ENCODE results near the gene HMCN2. TPM values are rescaled to one million over a fixed set of nuclear protein-coding genes. Genes with fewer than 3 reads are reported as not detected.
A peak's percentile ranks its signal among the peaks of the same experiment; 100 is the strongest.

Gene HMCN2
- total RNA-seq, 1 donor from 2014 or later, result 0.06 TPM

DNA sequence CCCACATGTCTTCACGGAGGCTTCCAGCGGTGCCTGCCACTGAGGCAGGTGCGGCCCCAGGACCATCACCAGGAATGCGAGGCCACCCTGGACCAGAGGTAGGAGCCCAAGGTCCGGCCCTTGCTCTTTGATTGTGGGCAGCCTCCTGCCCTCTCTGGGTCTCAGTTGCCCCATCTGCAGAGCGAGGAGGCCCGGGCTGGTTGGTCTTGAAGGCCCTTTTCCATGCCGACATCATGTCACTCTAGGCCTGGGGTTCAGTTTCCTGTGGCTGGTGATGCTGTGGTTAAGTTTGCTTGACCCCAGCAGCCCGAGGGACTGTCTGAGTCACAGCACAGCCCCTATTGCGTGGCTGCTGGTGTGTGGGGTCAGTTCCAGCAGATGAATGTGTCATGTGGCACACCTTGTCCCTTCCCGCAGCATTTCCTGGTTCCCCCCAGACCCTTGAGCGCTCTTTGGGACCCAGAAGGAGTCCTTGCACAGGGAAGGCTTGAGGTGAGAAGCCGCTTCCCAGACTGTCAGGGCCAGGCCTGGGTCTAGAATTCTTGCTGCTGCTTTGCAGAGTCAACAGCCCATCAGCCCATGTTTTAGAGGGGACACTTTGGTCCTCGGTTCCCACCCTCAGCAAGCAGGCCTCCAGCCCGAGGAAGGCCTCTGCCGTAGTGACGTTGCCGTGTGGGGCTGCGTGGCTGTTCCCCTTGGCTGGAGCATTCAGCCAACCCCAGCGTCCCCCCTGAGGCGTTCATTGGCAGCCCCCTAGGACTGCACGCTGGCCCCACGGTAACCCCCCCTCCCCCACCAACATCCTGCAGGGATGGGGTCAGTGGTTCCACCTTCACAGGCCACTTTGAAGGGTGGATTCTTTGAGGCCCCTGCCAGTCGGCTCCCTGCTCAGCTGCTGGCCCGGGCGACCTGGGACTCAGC, 31.0 kb upstream of the HMCN2 start:
- TF ChIP-seq, protein P1, sequence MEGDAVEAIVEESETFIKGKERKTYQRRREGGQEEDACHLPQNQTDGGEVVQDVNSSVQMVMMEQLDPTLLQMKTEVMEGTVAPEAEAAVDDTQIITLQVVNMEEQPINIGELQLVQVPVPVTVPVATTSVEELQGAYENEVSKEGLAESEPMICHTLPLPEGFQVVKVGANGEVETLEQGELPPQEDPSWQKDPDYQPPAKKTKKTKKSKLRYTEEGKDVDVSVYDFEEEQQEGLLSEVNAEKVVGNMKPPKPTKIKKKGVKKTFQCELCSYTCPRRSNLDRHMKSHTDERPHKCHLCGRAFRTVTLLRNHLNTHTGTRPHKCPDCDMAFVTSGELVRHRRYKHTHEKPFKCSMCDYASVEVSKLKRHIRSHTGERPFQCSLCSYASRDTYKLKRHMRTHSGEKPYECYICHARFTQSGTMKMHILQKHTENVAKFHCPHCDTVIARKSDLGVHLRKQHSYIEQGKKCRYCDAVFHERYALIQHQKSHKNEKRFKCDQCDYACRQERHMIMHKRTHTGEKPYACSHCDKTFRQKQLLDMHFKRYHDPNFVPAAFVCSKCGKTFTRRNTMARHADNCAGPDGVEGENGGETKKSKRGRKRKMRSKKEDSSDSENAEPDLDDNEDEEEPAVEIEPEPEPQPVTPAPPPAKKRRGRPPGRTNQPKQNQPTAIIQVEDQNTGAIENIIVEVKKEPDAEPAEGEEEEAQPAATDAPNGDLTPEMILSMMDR (conservative IDR thresholded peaks at IDR 0.05; ENCODE audit: low read depth, low read length), result no peak
- no peak for DNase-seq (ENCODE audit: low read depth)
- no peak overlapping the region for H3K4me3 ChIP-seq (ENCODE audit: low read depth, low read length)

- TF ChIP-seq, protein P1 (conservative IDR thresholded peaks at IDR 0.05; ENCODE audit: low read depth, low read length), result peak; percentile 96
Measured at GRCh38 chr9:130235558-130236435, 29.8 kb upstream of the HMCN2 start.

DNA sequence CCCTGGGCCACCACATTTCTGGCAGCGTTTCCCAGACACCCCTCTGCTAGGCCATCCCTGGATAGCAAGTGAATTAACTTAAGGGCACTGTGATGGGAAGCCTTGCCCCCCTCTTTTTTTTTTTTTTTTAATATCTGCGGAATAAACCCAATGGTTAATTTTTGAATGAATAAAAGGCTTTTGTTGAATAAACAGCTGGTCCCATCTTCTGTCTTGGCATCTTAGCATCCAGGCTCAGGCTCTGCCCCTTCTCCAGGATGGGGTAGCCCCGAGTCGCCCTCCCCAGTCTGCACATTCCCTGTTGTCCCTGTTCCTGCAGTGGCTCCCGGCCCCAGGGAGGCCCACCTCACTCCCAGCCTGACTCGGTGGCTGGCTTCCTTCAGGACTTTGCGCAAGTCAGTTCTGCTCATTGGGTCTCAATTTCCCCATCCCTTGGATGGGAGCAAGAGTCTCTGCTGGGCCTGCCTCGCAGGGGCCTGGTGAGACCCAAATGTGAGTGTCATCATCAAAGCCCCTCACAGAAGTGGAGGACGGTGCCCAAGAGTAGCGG, 29.0 kb upstream of the HMCN2 start:
- no peak overlapping the region for H3K4me3 ChIP-seq (ENCODE audit: low read depth, low read length)
- TF ChIP-seq, protein P1 (conservative IDR thresholded peaks at IDR 0.05; ENCODE audit: low read depth, low read length), result no peak
- no peak for DNase-seq (ENCODE audit: low read depth)

More at GRCh38 chr9:130235558-130236435, 29.8 kb upstream of the HMCN2 start:
- H3K4me3 ChIP-seq (ENCODE audit: low read depth, low read length), result no peak overlapping the region
- DNase-seq (ENCODE audit: low read depth), result no peak

DNA sequence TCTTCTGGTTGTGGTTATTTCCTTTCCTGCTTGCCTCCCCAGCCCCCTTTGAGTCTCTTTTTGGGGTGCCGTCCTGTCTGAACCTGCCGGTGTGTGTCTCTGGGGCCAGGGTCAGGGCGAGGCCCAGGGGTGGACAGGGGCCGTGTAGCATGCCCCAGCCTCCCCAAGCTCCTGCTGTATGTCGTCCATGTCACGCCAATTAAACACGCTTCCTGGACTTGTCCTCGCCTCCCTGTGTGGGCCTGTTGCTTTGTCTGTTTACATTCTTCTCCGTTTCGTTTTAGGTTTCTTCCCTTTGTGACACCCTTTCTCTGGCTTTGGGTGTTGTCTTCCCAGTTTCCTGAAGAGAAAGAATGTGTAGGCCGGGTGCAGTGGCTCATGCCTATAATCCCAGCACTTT, 28.5 kb upstream of the HMCN2 start:
- H3K4me3 ChIP-seq (ENCODE audit: low read depth, low read length), result no peak overlapping the region
- TF ChIP-seq, protein P1 (conservative IDR thresholded peaks at IDR 0.05; ENCODE audit: low read depth, low read length), result no peak
- no peak for DNase-seq (ENCODE audit: low read depth)

- no peak overlapping the region for H3K4me3 ChIP-seq (ENCODE audit: low read depth, low read length)
- no peak for DNase-seq (ENCODE audit: low read depth)
- TF ChIP-seq, protein P1 (conservative IDR thresholded peaks at IDR 0.05; ENCODE audit: low read depth, low read length), result no peak
Measured at GRCh38 chr9:130237763-130238524, 27.6 kb upstream of the HMCN2 start.

DNA sequence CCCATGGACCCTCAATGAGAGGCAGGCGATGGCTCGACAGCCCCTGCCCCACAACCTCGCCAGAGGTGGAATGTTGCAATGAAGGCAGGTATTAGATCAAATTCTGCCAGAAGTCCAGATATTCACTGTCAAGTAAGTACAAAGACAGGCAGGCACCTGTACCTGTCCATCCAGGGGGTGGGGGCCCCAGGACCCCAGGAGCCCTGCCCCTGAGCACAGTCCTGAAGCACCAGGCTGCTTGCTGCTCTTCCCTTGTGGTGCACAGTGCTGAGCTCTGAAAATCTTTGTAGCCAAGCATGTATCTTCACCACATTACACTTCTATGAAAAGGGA, 26.2 kb upstream of the HMCN2 start:
- H3K4me3 ChIP-seq (ENCODE audit: low read depth, low read length), result no peak overlapping the region
- TF ChIP-seq, protein P1 (conservative IDR thresholded peaks at IDR 0.05; ENCODE audit: low read depth, low read length), result no peak
- no peak for DNase-seq (ENCODE audit: low read depth)
